MM.1S (cell line): Measurements from ENCODE around the gene PRKCA.
A peak's percentile ranks its signal among the peaks of the same experiment; 100 is the strongest.
"Not testable (repeated sequence)": the region's sequence is repeated elsewhere in the genome, so short reads cannot be mapped to it uniquely, and the experiment has no call there.

Experiments
- DNase-seq: peaks from one replicate; pipeline ENCODE4 v3.0.0-alpha.2; 2015
- H2AFZ ChIP-seq: fragments of 300-600 bp; sonication (generic); 2 replicates; pipeline ENCODE4 v1.6.0; 2016; ENCODE audit warnings: antibody characterized with exemption, low read length
- H3F3A ChIP-seq: fragments of 300-600 bp; sonication (generic); 2 replicates; pipeline ENCODE4 v1.6.1; 2016; ENCODE audit warnings: mild to moderate bottlenecking, antibody characterized with exemption, low read length, moderate library complexity, mixed read lengths; ENCODE audit not compliant: insufficient read depth
- H3K27ac ChIP-seq: fragments of 300-600 bp; sonication (generic); 2 replicates; pipeline ENCODE4 v1.5.1; 2016; ENCODE audit warnings: mild to moderate bottlenecking, low read length
- H3K27me3 ChIP-seq: fragments of 300-600 bp; sonication (generic); replicated peaks from 2 replicates; pipeline ENCODE4 v1.6.0; 2016; ENCODE audit warnings: low read length; ENCODE audit not compliant: insufficient read depth
- H3K36me3 ChIP-seq: fragments of 300-600 bp; sonication (generic); replicated peaks from 2 replicates; pipeline ENCODE4 v1.6.1; 2016; ENCODE audit warnings: mild to moderate bottlenecking, low read length, mixed read lengths; ENCODE audit not compliant: insufficient read depth
- H3K4me1 ChIP-seq: fragments of 300-600 bp; sonication (generic); 2 replicates; pipeline ENCODE4 v1.6.1; 2016; ENCODE audit warnings: low read length, mixed read lengths
- H3K4me2 ChIP-seq: fragments of 300-600 bp; sonication (generic); 2 replicates; pipeline ENCODE4 v1.6.0; 2016; ENCODE audit warnings: low read depth, low read length
- H3K4me3 ChIP-seq: fragments of 300-600 bp; sonication (generic); 2 replicates; pipeline ENCODE4 v1.5.1; 2016; ENCODE audit warnings: low read length, mixed read lengths
- H3K79me2 ChIP-seq: fragments of 300-600 bp; sonication (generic); 2 replicates; pipeline ENCODE4 v1.6.1; 2016; ENCODE audit warnings: mixed run types, low read length, mixed read lengths
- H3K9ac ChIP-seq: fragments of 300-600 bp; sonication (generic); 2 replicates; pipeline ENCODE4 v1.6.1; 2016; ENCODE audit warnings: low read length, mixed read lengths
- H3K9me2 ChIP-seq: fragments of 300-600 bp; sonication (generic); replicated peaks from 2 replicates; pipeline ENCODE4 v1.6.1; 2016; ENCODE audit warnings: mild to moderate bottlenecking, low read length, mixed read lengths; ENCODE audit not compliant: insufficient read depth
- H3K9me3 ChIP-seq: fragments of 300-600 bp; sonication (generic); replicated peaks from 2 replicates; pipeline ENCODE4 v1.6.1; 2016; ENCODE audit warnings: mild to moderate bottlenecking, low read length, mixed read lengths; ENCODE audit not compliant: insufficient read depth
- H4K20me1 ChIP-seq: fragments of 300-600 bp; sonication (generic); 2 replicates; pipeline ENCODE4 v1.6.1; 2016; ENCODE audit warnings: mild to moderate bottlenecking, low read length, moderate library complexity, mixed read lengths; ENCODE audit not compliant: insufficient read depth
- EZH2 ChIP-seq: fragments of 300-600 bp; sonication (generic); optimal IDR thresholded peaks from 2 replicates; pipeline ENCODE3; 2017; ENCODE audit warnings: low read depth, mild to moderate bottlenecking, antibody characterized with exemption, low read length, mixed read lengths
- EZH2phosphoT487 ChIP-seq: fragments of 300-600 bp; sonication (generic); IDR thresholded peaks from 2 replicates; pipeline ENCODE4 v1.6.1; 2018; ENCODE audit warnings: antibody characterized with exemption, low read length
- TF ChIP-seq, protein P1 (sequence below): fragments of 300-600 bp; sonication (generic); IDR thresholded peaks from 2 replicates; pipeline ENCODE4 v1.5.1; 2016; ENCODE audit warnings: antibody characterized with exemption, low read length, mixed read lengths

Gene PRKCA

GRCh38 chr17:66301864-66302741, at the start of gene PRKCA:
TSS of gene PRKCA (plus strand) at chr17:66302613.
- Histone ChIP-seq H4K20me1 (no peaks in the 10 kb centered on the region), H2AFZ (peak within 1 kb of the TSS; percentile 98), H3K4me3 (peak within 1 kb of the TSS; percentile 80), H3K9me2 (no peaks in the 10 kb centered on the region), H3K9ac (peak within 1 kb of the TSS; percentile 50; the same call in 1 of the 2 replicates), H3K27ac (no peak within 1 kb of the TSS), H3K4me1 (0 out of 2 replicates have a peak, but pooled peaks cover 12% of the 10 kb centered on the region), H3K9me3 (no peaks in the 10 kb centered on the region), H3K79me2 (peaks cover 22% of the 10 kb centered on the region), H3F3A (no peaks in the 10 kb centered on the region), H3K27me3 (no peaks in the 10 kb centered on the region), H3K36me3 (no peaks in the 10 kb centered on the region), H3K4me2 (peak within 1 kb of the TSS; percentile 78)
- peak; percentile 83 for DNase-seq
- TF ChIP-seq EZH2 (no peak), EZH2phosphoT487 (no peak)
- TF ChIP-seq, protein P1, sequence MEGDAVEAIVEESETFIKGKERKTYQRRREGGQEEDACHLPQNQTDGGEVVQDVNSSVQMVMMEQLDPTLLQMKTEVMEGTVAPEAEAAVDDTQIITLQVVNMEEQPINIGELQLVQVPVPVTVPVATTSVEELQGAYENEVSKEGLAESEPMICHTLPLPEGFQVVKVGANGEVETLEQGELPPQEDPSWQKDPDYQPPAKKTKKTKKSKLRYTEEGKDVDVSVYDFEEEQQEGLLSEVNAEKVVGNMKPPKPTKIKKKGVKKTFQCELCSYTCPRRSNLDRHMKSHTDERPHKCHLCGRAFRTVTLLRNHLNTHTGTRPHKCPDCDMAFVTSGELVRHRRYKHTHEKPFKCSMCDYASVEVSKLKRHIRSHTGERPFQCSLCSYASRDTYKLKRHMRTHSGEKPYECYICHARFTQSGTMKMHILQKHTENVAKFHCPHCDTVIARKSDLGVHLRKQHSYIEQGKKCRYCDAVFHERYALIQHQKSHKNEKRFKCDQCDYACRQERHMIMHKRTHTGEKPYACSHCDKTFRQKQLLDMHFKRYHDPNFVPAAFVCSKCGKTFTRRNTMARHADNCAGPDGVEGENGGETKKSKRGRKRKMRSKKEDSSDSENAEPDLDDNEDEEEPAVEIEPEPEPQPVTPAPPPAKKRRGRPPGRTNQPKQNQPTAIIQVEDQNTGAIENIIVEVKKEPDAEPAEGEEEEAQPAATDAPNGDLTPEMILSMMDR, result no peak

GRCh38 chr17:66253458-66253857, 49.0 kb upstream of the PRKCA start:
- H3K36me3 ChIP-seq, H3K27ac ChIP-seq, H3K4me2 ChIP-seq, H3F3A ChIP-seq, H4K20me1 ChIP-seq, DNase-seq, H2AFZ ChIP-seq, H3K9ac ChIP-seq, H3K4me3 ChIP-seq, H3K9me2 ChIP-seq, H3K4me1 ChIP-seq, H3K27me3 ChIP-seq, H3K9me3 ChIP-seq, H3K79me2 ChIP-seq: not testable (repeated sequence)

DNA sequence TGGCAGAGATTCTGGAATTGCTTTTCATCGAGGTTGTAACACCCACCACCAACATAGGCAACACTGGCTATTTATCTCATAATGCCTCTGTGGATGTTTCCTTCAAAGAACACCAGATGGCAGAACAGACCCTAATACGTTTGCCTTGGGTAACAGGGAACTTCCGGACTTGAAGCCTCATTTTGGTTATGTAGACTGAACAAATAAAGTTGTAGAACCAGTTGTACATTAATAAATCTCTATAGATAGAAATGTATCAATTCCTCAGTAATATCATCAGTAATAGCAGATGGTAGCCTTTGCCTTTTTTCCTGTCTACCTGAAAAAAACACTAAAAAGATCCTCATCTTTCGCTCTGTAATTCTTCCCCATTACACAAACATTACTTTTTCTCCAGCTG, 47.3 kb upstream of the PRKCA start:
- peak; percentile 75 for DNase-seq
- no peaks in the 10 kb centered on the region for H3K4me1 ChIP-seq
- no peaks in the 10 kb centered on the region for H3K9me2 ChIP-seq
- H2AFZ ChIP-seq, result no peak overlapping the region
- no peak for TF ChIP-seq EZH2phosphoT487
- TF ChIP-seq, protein P1, result peak; percentile 69
- TF ChIP-seq EZH2, result no peak
- H3F3A ChIP-seq, result no peaks in the 10 kb centered on the region
- H3K27me3 ChIP-seq, result no peaks in the 10 kb centered on the region
- no peak overlapping the region for H3K4me3 ChIP-seq
- H3K36me3 ChIP-seq, result no peaks in the 10 kb centered on the region
- no peaks in the 10 kb centered on the region for H3K9me3 ChIP-seq
- no peak overlapping the region for H3K9ac ChIP-seq
- no peaks in the 10 kb centered on the region for H3K79me2 ChIP-seq
- no peaks in the 10 kb centered on the region for H4K20me1 ChIP-seq
- H3K4me2 ChIP-seq, result no peak overlapping the region
- no peak overlapping the region for H3K27ac ChIP-seq

- no peak overlapping the region for H3K9ac ChIP-seq
- H3K9me2 ChIP-seq, result no peaks in the 10 kb centered on the region
- H3K9me3 ChIP-seq, result no peaks in the 10 kb centered on the region
- no peaks in the 10 kb centered on the region for H3F3A ChIP-seq
- TF ChIP-seq EZH2phosphoT487 (no peak), EZH2 (no peak)
- TF ChIP-seq, protein P1, result no peak
- H3K4me2 ChIP-seq, result no peak overlapping the region
- no peak for DNase-seq
- H3K79me2 ChIP-seq, result no peaks in the 10 kb centered on the region
- H3K36me3 ChIP-seq, result no peaks in the 10 kb centered on the region
- H3K27me3 ChIP-seq, result no peaks in the 10 kb centered on the region
- H3K4me3 ChIP-seq, result no peak overlapping the region
- no peak overlapping the region for H2AFZ ChIP-seq
- H4K20me1 ChIP-seq, result no peaks in the 10 kb centered on the region
- H3K4me1 ChIP-seq, result no peaks in the 10 kb centered on the region
- H3K27ac ChIP-seq, result no peak overlapping the region
Observed at GRCh38 chr17:66255527-66255971, 46.9 kb upstream of the PRKCA start.
